PC-9 (cell line): ENCODE results near the gene BAG1. TPM values are rescaled to one million over a fixed set of nuclear protein-coding genes. Genes with fewer than 3 reads are reported as not detected.

Source experiments
- BruUV-seq: library from RNA; stranded (reverse); fragments of 400-500 nt; replicated peaks from 2 replicates; lab custom pipeline; 2021; lab: Mats Ljungman, UMichigan
- CTCF ChIA-PET: fragments of 300-600 bp; sonication (Branson Sonifier 250); formaldehyde crosslinking; loops from one replicate; lab custom pipeline; 2022; ENCODE audit warnings: antibody characterized with exemption; lab: Charles Lee
- POLR2A ChIA-PET: fragments of 300-600 bp; sonication (Branson Sonifier 250); formaldehyde crosslinking; loops from one replicate; lab custom pipeline; 2022; ENCODE audit warnings: antibody characterized with exemption; ENCODE audit not compliant: unreplicated experiment; lab: Charles Lee
- DNase-seq, 2 experiments: peaks; one replicate each; pipeline versions ENCODE4 v3.0.0 to v3.0.0-alpha.2; 2015 to 2022; ENCODE audit warnings: mixed read lengths in 1 of 2
- H2AFZ ChIP-seq: fragments of 200-600 bp; sonication (generic); 2 replicates; pipeline ENCODE4 v1.8.1; 2017; ENCODE audit warnings: antibody characterized with exemption
- H3F3A ChIP-seq: fragments of 200-600 bp; sonication (generic); 2 replicates; pipeline ENCODE4 v1.8.1; 2017; ENCODE audit warnings: antibody characterized with exemption, mild to moderate bottlenecking, low read depth; ENCODE audit not compliant: insufficient read depth
- H3K27ac ChIP-seq: fragments of 200-600 bp; sonication (generic); 2 replicates; pipeline ENCODE4 v1.6.1; 2016; ENCODE audit warnings: mixed run types
- H3K27me3 ChIP-seq: fragments of 200-600 bp; sonication (generic); 2 replicates; pipeline ENCODE4 v1.6.1; 2016; ENCODE audit warnings: low read depth, mixed run types; ENCODE audit not compliant: insufficient read depth
- H3K36me3 ChIP-seq: fragments of 200-600 bp; sonication (generic); 2 replicates; pipeline ENCODE4 v1.6.1; 2016; ENCODE audit warnings: low read depth, mixed run types
- H3K4me1 ChIP-seq: fragments of 200-600 bp; sonication (generic); replicated peaks from 2 replicates; pipeline ENCODE4 v1.6.1; 2016; ENCODE audit warnings: mixed run types; ENCODE audit not compliant: insufficient read depth
- H3K4me2 ChIP-seq: fragments of 200-600 bp; sonication (generic); 2 replicates; pipeline ENCODE4 v1.6.1; 2017; ENCODE audit warnings: mixed run types
- H3K4me3 ChIP-seq: fragments of 200-600 bp; sonication (generic); 2 replicates; pipeline ENCODE4 v1.6.1; 2016; ENCODE audit warnings: mixed run types
- H3K79me2 ChIP-seq: fragments of 200-600 bp; sonication (generic); 2 replicates; pipeline ENCODE4 v1.6.1; 2017; ENCODE audit warnings: low read depth, mixed run types
- H3K9me2 ChIP-seq: fragments of 200-600 bp; sonication (generic); 2 replicates; pipeline ENCODE4 v1.8.1; 2017; ENCODE audit warnings: mild to moderate bottlenecking; ENCODE audit not compliant: insufficient read depth
- H3K9me3 ChIP-seq: fragments of 200-600 bp; sonication (generic); 2 replicates; pipeline ENCODE4 v1.8.1; 2016; ENCODE audit warnings: low read depth; ENCODE audit not compliant: insufficient read depth
- H4K20me1 ChIP-seq: fragments of 200-600 bp; sonication (generic); 2 replicates; pipeline ENCODE4 v1.8.1; 2017; ENCODE audit not compliant: insufficient read depth
- CTCF ChIP-seq: fragments of 200-600 bp; sonication (generic); conservative IDR thresholded peaks from 2 replicates; pipeline ENCODE4 v1.6.1; 2017; ENCODE audit warnings: mixed run types, antibody characterized with exemption, mild to moderate bottlenecking, moderate library complexity
- EZH2 ChIP-seq: fragments of 200-600 bp; sonication (generic); IDR thresholded peaks from 2 replicates; pipeline ENCODE4 v1.8.0; 2017; ENCODE audit warnings: antibody characterized with exemption, low read depth
- intact Hi-C: fragments of 100-400 bp; cut with micrococcal nuclease; formaldehyde crosslinking; loops from one replicate; pipeline ENCODE4 v1.10.0; 2022; ENCODE audit not compliant: unreplicated experiment
- total RNA-seq: library from RNA; stranded (reverse); gene quantifications from 2 replicates; pipeline ENCODE4 v1.2.3, GENCODE V29; 2021

BAG1 gene
- total RNA-seq, 1 experiment from 2014 or later, result 21.9 TPM

- no TSS peak for BruUV-seq
- Histone ChIP-seq H3F3A (no peaks in the 10 kb centered on the region), H3K9me3 (no peaks in the 10 kb centered on the region), H3K9me2 (no peaks in the 10 kb centered on the region), H3K4me2 (no peak overlapping the region), H3K4me3 (no peak overlapping the region), H3K27ac (no peak overlapping the region), H3K79me2 (no peaks in the 10 kb centered on the region), H3K36me3 (no peaks in the 10 kb centered on the region), H3K4me1 (peaks cover 5% of the 10 kb centered on the region), H2AFZ (no peak overlapping the region), H4K20me1 (no peaks in the 10 kb centered on the region), H3K27me3 (no peaks in the 10 kb centered on the region)
- TF ChIP-seq EZH2, result no peak
- TF ChIP-seq CTCF, result no peak
- ChIA-PET POLR2A (no interaction called here), CTCF (no interaction called here)
- no peak for DNase-seq
- intact Hi-C loops, result loop anchor here (10.0 kb wide), 1 partner anchor 216 kb away; the partner anchor contains the start of gene APTX
These were observed 43.6 kb downstream of the BAG1 start for GRCh38 chr9:33220681-33221567.

GRCh38 chr9:33211695-33212393 lies 52.7 kb downstream of the BAG1 start:
- no peaks in the 10 kb centered on the region for H3K79me2 ChIP-seq
- H3K4me3 ChIP-seq, result no peak overlapping the region
- no TSS peak for BruUV-seq
- H2AFZ ChIP-seq, result no peak overlapping the region
- peaks cover 18% of the 10 kb centered on the region for H3F3A ChIP-seq
- H3K36me3 ChIP-seq, result no peaks in the 10 kb centered on the region
- POLR2A ChIA-PET, result interaction anchor here (0.5 to 1.0 kb wide), 2 partner anchors 24 to 145 kb away, joined by 3 read pairs; no protein-coding TSS in a partner anchor
- H3K9me3 ChIP-seq, result no peaks in the 10 kb centered on the region
- intact Hi-C loops, result no loop called here
- TF ChIP-seq EZH2 (no peak), CTCF (no peak)
- H3K4me1 ChIP-seq, result peaks cover 38% of the 10 kb centered on the region
- no peaks in the 10 kb centered on the region for H3K27me3 ChIP-seq
- peak overlapping the region; percentile 72 for H3K27ac ChIP-seq
- peak; percentile 60 to 90 for DNase-seq
- H3K4me2 ChIP-seq, result peak overlapping the region; percentile 45
- H3K9me2 ChIP-seq, result no peaks in the 10 kb centered on the region
- CTCF ChIA-PET, result interaction anchor here (0.8 kb wide), 1 partner anchor 27 kb away, joined by 3 read pairs; no protein-coding TSS in a partner anchor
- no peaks in the 10 kb centered on the region for H4K20me1 ChIP-seq

DNA sequence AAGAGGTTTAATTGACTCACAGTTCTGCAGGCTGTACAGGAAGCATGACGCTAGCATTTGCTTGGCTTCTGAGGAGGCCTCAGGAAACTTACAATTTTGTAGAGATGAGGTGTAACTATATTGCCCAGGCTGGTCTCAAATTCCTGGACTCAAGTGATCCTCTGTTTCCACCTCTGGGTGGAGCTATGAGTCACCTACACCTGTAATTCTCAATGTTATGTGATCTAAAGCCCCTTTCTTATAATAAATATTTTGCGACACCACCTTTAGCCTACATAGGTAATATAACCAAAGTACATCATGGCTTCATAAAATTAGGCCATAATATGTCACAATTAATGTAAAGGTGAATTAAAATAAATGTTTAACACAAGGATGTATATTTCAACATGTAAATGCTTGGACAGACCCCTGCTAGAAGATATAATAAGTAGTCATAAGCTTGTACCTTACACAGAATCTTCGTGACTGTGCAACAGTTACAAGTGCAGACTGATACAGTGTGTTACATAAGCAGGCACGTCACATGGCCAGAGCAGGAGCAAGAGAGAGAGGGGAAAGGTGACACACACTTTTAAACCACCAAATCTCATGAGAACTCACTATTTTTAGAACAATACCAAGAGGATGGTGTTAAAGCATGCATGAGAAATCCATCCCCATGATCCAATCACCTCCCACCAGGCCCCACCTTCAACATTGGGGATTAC lies 54.3 kb downstream of the BAG1 start:
- Histone ChIP-seq H4K20me1 (no peaks in the 10 kb centered on the region), H3K36me3 (no peaks in the 10 kb centered on the region), H3K79me2 (no peaks in the 10 kb centered on the region), H3K9me3 (no peaks in the 10 kb centered on the region), H3K4me3 (no peak overlapping the region), H3K27ac (no peak overlapping the region), H3K9me2 (no peaks in the 10 kb centered on the region), H3K4me2 (peak overlapping the region; percentile 31; the same call in 1 of the 2 replicates), H3K27me3 (no peaks in the 10 kb centered on the region), H3F3A (peaks cover 18% of the 10 kb centered on the region), H3K4me1 (peaks cover 38% of the 10 kb centered on the region), H2AFZ (no peak overlapping the region)
- TF ChIP-seq CTCF, result no peak
- CTCF ChIA-PET, result no interaction called here
- POLR2A ChIA-PET, result no interaction called here
- no peak for DNase-seq
- intact Hi-C loops, result no loop called here
- BruUV-seq, result no TSS peak
